Gastroesophageal sphincter (tissue), 4 donors: ENCODE results near the gene CACNA1A. TPM values are rescaled to one million over a fixed set of nuclear protein-coding genes. Genes with fewer than 3 reads are reported as not detected.

Experiments used
- ATAC-seq: fragments of 150-250 bp; one replicate; pipeline ENCODE4 v1.9.1; 2016; ENCODE audit warnings: mild to moderate bottlenecking, moderate library complexity
- H3K27ac ChIP-seq, 4 donors: fragments of 200-600 bp; sonication (generic) in 3 of 4; 1 replicate in 3 of 4; 2 replicates in 1 of 4; pipeline ENCODE4 v1.5.1; 2016 to 2019
- H3K27me3 ChIP-seq: fragments of 200-600 bp; sonication (generic); one replicate; pipeline ENCODE4 v1.5.1; 2019
- H3K36me3 ChIP-seq, 2 donors: fragments of 200-600 bp; sonication (generic); one replicate each; pipeline ENCODE4 v1.5.1; 2019; ENCODE audit warnings: control low read depth in 1 of 2
- H3K4me1 ChIP-seq, 3 donors: fragments of 200-600 bp; sonication (generic); 1 replicate in 2 of 3; 2 replicates in 1 of 3; pipeline ENCODE4 v1.5.1; 2016 to 2019; ENCODE audit warnings: control low read depth in 2 of 3
- H3K4me3 ChIP-seq, 2 donors: fragments of 200-600 bp; sonication (generic); one replicate each; pipeline ENCODE4 v1.5.1; 2019; ENCODE audit warnings: mild to moderate bottlenecking in 1 of 2, moderate library complexity in 1 of 2
- H3K9me3 ChIP-seq, 3 donors: fragments of 200-600 bp; sonication (generic); one replicate each; pipeline ENCODE4 v1.5.1; 2017 to 2019; ENCODE audit warnings: control low read depth in 2 of 3
- CTCF ChIP-seq, 4 experiments: fragments of 200-600 bp in 2 of 4; fragments of 450-650 bp in 2 of 4; sonication (generic) in 1 of 4; IDR thresholded peaks; one replicate each; pipeline ENCODE4 v1.5.1; 2017 to 2019; ENCODE audit warnings: antibody characterized with exemption in 4 of 4, mild to moderate bottlenecking in 2 of 4, moderate library complexity in 2 of 4
- EP300 ChIP-seq: sonication (generic); formaldehyde crosslinking; IDR thresholded peaks from one replicate; pipeline ENCODE4 v1.6.1; 2017; ENCODE audit warnings: antibody characterized with exemption, mild to moderate bottlenecking
- POLR2A ChIP-seq, 2 donors: fragments of 450-650 bp; IDR thresholded peaks; one replicate each; pipeline ENCODE4 v1.6.1; 2017; ENCODE audit warnings: antibody characterized with exemption in 2 of 2, mild to moderate bottlenecking in 2 of 2, moderate library complexity in 1 of 2
- POLR2AphosphoS5 ChIP-seq: sonication (generic); formaldehyde crosslinking; IDR thresholded peaks from one replicate; pipeline ENCODE4 v1.6.1; 2017; ENCODE audit warnings: antibody characterized with exemption
- WGBS, 2 donors: methylation state at CpG; one replicate each; pipeline ENCODE4 v1.1.5; 2018; ENCODE audit warnings: low coverage in 1 of 2; 5-methylcytosine and 5-hydroxymethylcytosine counted together
- total RNA-seq, 4 donors: library from RNA; depleted of rRNA; stranded (reverse); fragments of >200 nt; gene quantifications; one replicate each; pipeline ENCODE4 v1.1.0, GENCODE V29; 2016

Gene CACNA1A
- total RNA-seq, 4 donors from 2014 or later = 0.54 to 1.3 (median 0.93) TPM; not detected in 1

- ATAC-seq = no peak
- H3K27me3 ChIP-seq = peaks cover 6% of the 10 kb centered on the region
- H3K4me3 ChIP-seq = no peak overlapping the region
- no peaks in the 10 kb centered on the region for H3K36me3 ChIP-seq
- WGBS, 2 donors = 91% methylated on average over 2 of the region's 3 CpGs; no CpG with 5 or more reads in 1 of the 2 donors
- no peaks in the 10 kb centered on the region for H3K4me1 ChIP-seq
- TF ChIP-seq CTCF (IDR thresholded peaks at IDR 0.05) = no peak
- no peak for TF ChIP-seq POLR2A (IDR thresholded peaks at IDR 0.05)
- no peak for TF ChIP-seq EP300
- no peak for TF ChIP-seq POLR2AphosphoS5
- no peak overlapping the region for H3K27ac ChIP-seq
- no peaks in the 10 kb centered on the region for H3K9me3 ChIP-seq
Observed at GRCh38 chr19:13291913-13292312, 214.4 kb downstream of the CACNA1A start.

GRCh38 chr19:13290741-13291140 is 215.5 kb downstream of the CACNA1A start:
- no peaks in the 10 kb centered on the region for H3K36me3 ChIP-seq
- H3K4me3 ChIP-seq = no peak overlapping the region
- ATAC-seq = no peak
- TF ChIP-seq CTCF (IDR thresholded peaks at IDR 0.05) = no peak
- TF ChIP-seq POLR2A (IDR thresholded peaks at IDR 0.05) = no peak
- TF ChIP-seq POLR2AphosphoS5 = no peak
- TF ChIP-seq EP300 = no peak
- 81 to 83% methylated on average over 4 of the region's 4 CpGs for WGBS, 2 donors
- peaks cover 6% of the 10 kb centered on the region for H3K27me3 ChIP-seq
- H3K27ac ChIP-seq = no peak overlapping the region
- no peaks in the 10 kb centered on the region for H3K4me1 ChIP-seq
- no peaks in the 10 kb centered on the region for H3K9me3 ChIP-seq

GRCh38 chr19:13289295-13289694 is 217.0 kb downstream of the CACNA1A start:
- Histone ChIP-seq H3K27ac (no peak overlapping the region), H3K4me3 (no peak overlapping the region), H3K36me3 (no peaks in the 10 kb centered on the region), H3K27me3 (peaks cover 6% of the 10 kb centered on the region), H3K9me3 (no peaks in the 10 kb centered on the region), H3K4me1 (no peaks in the 10 kb centered on the region)
- TF ChIP-seq EP300 = no peak
- TF ChIP-seq CTCF (IDR thresholded peaks at IDR 0.05) = no peak
- TF ChIP-seq POLR2AphosphoS5 = no peak
- no peak for TF ChIP-seq POLR2A (IDR thresholded peaks at IDR 0.05)
- ATAC-seq = no peak
- 50% methylated on average over 1 of the region's 4 CpGs; no CpG with 5 or more reads in 1 of the 2 donors for WGBS, 2 donors

- H3K9me3 ChIP-seq = no peaks in the 10 kb centered on the region
- H3K27ac ChIP-seq = no peak overlapping the region
- TF ChIP-seq EP300 (no peak), CTCF (IDR thresholded peaks at IDR 0.05) (no peak), POLR2A (IDR thresholded peaks at IDR 0.05) (no peak), POLR2AphosphoS5 (no peak)
- WGBS, 2 donors = 97% methylated on average over 6 of the region's 31 CpGs; no CpG with 5 or more reads in 1 of the 2 donors
- H3K4me3 ChIP-seq = no peak overlapping the region
- H3K36me3 ChIP-seq = no peaks in the 10 kb centered on the region
- H3K27me3 ChIP-seq = peaks cover 30% of the 10 kb centered on the region
- no peaks in the 10 kb centered on the region for H3K4me1 ChIP-seq
- no peak for ATAC-seq
Observed at GRCh38 chr19:13286195-13286985, 219.9 kb downstream of the CACNA1A start.
